Measurements from ENCODE around the gene ASXL2.
"Not testable (repeated sequence)": the region's sequence is repeated elsewhere in the genome, so short reads cannot be mapped to it uniquely, and the experiment has no call there.

ASXL2 gene

DNA sequence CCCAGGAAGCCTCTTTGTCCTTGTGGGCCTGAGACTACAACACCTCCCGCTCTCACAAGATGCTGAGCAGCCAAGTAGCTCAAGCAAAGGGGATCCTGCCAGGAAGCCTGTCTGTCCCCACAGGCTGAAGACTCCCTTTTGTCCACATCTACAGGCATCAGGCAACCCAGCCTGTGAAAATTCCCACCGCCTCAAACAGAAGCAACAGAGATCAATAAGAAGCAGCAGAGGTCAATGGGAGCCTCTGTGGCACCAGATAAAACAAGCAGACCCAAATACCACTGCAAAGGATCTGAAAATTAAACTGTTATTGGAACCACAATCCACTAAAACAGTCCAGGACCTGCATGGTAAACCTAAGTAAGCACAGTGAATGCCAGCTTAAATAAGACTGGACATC is 48.5 kb downstream of the ASXL2 start:
- TF ChIP-seq, protein P1, sequence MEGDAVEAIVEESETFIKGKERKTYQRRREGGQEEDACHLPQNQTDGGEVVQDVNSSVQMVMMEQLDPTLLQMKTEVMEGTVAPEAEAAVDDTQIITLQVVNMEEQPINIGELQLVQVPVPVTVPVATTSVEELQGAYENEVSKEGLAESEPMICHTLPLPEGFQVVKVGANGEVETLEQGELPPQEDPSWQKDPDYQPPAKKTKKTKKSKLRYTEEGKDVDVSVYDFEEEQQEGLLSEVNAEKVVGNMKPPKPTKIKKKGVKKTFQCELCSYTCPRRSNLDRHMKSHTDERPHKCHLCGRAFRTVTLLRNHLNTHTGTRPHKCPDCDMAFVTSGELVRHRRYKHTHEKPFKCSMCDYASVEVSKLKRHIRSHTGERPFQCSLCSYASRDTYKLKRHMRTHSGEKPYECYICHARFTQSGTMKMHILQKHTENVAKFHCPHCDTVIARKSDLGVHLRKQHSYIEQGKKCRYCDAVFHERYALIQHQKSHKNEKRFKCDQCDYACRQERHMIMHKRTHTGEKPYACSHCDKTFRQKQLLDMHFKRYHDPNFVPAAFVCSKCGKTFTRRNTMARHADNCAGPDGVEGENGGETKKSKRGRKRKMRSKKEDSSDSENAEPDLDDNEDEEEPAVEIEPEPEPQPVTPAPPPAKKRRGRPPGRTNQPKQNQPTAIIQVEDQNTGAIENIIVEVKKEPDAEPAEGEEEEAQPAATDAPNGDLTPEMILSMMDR (IDR thresholded peaks at IDR 0.05; ENCODE audit: control insufficient read depth, extremely low read depth, insufficient read depth): no peak
- no peak for DNase-seq (ENCODE audit: low read depth)
- H3K4me3 ChIP-seq (ENCODE audit: low read depth, low read length): no peak overlapping the region

DNA sequence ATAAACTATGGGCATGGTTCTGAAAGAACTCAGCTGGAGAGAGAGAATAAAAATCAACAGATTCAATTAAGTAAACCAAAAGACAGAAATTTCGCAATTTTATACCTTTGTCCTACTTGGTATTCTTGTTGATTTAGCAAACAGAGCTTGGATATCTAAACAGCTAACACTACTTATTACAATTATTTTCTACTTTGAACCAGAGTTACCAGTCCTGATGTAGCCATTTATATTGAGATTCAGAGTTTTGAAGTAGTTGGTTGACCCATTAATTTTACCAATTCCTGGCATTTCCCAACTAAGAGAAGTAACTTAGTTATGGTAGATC is 48.9 kb downstream of the ASXL2 start:
- DNase-seq (ENCODE audit: low read depth): no peak
- no peak overlapping the region for H3K4me3 ChIP-seq (ENCODE audit: low read depth, low read length)
- TF ChIP-seq, protein P1 (IDR thresholded peaks at IDR 0.05; ENCODE audit: control insufficient read depth, extremely low read depth, insufficient read depth): no peak

DNA sequence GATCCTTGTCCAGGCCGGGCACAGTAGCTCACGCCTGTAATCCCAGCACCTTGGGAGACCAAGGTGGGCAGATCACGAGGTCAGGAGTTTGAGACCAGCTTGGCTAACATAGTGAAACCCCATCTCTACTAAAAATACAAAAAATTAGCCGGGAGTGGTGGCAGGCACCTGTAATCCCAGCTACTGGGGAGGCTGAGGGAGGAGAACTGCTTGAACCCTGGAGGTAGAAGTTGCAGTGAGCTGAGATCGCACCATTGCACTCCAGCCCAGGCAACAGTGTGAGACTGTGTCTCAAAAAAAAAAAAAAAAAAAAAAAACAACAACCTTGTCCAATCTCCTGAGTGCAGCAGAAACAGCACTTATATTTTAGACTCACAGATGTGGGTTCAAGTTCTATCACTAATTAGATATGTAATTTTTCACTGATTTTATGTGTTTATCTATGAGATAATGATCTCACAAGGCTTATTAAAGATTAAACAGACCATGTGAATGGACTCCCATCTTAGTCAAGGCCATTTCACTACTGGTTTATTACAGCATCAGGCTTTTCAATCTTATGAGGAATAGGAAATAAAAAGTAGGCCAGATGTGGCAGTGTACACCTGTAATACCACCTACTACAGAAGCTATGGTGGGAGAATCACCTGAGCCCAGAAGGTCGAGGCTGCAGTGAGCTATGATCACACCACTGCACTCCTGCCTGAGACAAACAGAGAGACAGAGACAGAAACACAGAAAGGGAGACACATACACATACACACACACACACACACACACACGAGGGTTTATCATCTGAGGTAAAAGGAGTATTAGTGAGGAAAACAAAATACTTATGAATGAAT is 49.5 kb downstream of the ASXL2 start:
- H3K4me3 ChIP-seq (ENCODE audit: low read depth, low read length); DNase-seq (ENCODE audit: low read depth): not testable (repeated sequence)

DNA sequence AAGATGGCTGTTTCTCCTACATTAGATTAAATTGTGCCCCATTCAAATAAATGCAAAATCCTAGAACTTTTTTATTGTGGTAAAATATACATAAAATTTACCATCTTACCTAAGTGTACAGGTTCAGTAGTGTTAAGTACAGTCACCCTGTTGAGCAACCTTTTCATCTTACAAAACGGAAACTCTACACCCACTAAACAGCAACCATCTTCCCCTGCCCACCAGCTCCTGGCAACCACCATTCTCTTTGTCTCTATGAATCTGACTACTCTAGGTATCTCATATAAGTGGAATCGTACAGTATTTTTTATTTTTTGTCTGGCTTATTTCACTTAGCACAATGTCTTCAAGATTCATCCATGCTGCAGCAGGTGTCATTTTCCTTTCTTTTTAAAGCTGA is 53.0 kb downstream of the ASXL2 start:
- no peak overlapping the region for H3K4me3 ChIP-seq (ENCODE audit: low read depth, low read length)
- TF ChIP-seq, protein P1 (IDR thresholded peaks at IDR 0.05; ENCODE audit: control insufficient read depth, extremely low read depth, insufficient read depth): no peak
- DNase-seq (ENCODE audit: low read depth): no peak

DNA sequence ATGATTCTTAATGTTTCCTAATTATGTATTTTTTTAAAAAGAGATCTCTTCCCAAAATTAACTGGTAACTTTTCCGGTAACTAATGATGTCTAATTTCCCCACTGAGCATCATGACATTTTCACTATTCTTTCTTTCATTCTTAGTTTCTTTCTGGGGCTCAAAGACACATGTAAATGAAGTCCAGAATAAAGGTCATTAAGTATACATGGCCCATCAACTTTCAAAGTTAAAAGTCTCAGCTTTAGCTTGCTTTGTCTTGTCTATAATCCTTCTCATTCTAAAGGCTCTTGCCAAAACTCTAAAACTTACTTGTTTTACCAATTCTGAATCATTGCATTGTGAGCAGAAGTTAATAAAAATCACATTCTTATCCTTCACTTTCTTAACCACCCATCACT is 53.6 kb downstream of the ASXL2 start:
- TF ChIP-seq, protein P1 (IDR thresholded peaks at IDR 0.05; ENCODE audit: control insufficient read depth, extremely low read depth, insufficient read depth): no peak
- H3K4me3 ChIP-seq (ENCODE audit: low read depth, low read length): no peak overlapping the region

DNA sequence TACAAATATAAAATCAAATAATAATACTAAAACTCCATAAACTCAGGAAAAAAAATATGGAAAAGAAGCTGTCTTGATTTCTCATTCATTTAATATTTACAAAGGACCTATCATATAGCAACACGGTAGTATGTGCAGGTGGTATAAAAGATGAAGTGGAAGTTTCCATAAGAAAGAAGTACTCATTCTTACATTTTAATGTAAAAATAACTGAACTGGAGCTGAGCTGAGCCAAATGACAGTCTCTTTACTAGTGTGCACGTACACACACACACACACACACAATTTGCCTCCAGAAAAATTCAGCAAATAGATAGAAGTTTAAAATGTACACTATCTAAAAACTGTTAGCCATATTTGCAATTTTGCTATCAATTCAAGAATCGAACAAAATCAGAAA is 54.1 kb downstream of the ASXL2 start:
- TF ChIP-seq, protein P1 (IDR thresholded peaks at IDR 0.05; ENCODE audit: control insufficient read depth, extremely low read depth, insufficient read depth): no peak
- DNase-seq (ENCODE audit: low read depth): no peak
- no peak overlapping the region for H3K4me3 ChIP-seq (ENCODE audit: low read depth, low read length)

More for the DNA sequence above, 53.6 kb downstream of the ASXL2 start:
- DNase-seq (ENCODE audit: low read depth): no peak

DNA sequence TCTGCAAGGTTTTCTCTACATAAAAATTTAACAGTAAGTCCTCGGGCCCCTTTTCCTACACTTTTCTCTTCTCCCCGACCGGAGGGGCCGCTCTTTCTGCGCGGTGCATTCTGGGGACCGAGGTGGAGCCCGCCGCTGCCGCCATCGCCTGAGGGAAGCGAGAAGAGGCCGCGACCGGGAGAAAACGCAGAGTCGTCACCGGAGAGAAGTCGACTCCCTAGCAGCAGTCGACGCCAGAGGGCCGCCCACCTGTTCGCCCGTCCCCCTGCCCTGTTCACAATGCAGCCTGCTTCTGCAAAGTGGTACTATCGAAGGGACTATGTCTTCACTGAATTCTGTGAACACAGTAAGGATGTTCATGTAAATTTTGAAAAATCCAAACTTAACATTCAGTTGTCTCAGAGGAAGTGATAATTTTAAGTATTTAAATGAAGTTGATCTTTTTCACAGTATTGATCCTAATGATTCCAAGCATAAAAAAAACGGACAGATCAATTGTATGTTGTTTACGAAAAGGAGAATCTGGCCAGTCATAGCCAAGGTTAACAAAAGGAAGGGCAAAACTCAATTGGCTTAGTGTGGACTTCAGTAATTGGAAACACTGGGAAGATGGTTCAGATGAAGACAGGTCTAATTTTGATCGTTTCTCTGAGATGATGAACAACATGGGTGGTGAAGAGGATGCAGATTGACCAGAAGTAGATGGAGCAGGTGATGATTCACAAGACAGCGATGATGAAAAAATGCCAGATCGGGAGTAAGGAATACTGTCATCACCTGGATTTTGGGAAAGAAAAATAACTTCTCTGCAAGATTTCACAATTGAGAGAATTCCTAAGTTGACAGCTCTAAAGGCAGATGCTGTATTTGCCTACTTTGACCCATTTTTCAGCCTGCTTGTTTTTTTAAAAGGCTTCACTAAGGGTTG is 55.8 kb downstream of the ASXL2 start:
- no peak for DNase-seq (ENCODE audit: low read depth)
- H3K4me3 ChIP-seq (ENCODE audit: low read depth, low read length): no peak overlapping the region
- TF ChIP-seq, protein P1 (IDR thresholded peaks at IDR 0.05; ENCODE audit: control insufficient read depth, extremely low read depth, insufficient read depth): no peak

Data from LNCaP clone FGC (cell line).